ENCODE results near the gene SERPINA6. TPM values are rescaled to one million over a fixed set of nuclear protein-coding genes. Genes with fewer than 3 reads are reported as not detected.

SERPINA6 gene
- total and polyA plus RNA-seq, 2 donors (not counting 1 experiment from before 2014, with no cell fraction given) = not detected

DNA sequence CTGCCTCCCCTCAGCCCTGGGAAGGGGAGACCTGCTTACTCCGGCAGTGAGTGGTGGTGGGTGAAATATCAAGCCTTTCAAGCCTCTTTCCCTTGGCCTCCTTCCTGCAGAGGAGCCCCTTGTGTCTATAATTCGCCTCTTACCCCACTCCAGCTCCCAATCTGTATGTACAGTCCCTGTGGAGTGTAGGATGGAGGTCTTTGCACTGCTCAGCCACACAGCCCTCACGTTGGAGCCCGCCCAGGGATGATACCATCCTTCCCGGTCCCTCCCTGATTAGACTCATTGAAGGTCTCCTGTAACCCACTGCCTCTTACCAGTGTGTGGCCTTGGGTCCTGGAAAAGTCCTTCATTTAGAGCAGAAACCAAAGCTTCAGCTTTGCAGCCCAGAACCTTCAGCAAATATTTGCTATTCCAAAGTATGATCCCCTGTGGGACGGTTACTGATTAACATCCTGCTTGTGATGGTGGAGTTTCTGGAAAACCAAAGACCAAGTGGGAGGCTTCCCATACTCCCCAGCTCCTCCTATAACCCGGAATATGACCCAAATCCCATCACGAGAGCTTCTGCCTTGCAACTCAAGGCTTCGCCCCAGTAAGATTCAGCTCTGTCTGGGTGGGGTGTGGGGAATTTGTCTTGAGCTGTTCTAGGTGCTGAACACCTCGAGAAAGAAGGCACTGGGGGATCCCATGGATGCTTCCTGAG lies 30.1 kb downstream of the SERPINA6 start, which contains the start of gene SERPINA10:
Gene SERPINA10, minus strand, starts transcription at position 397 of the 706 bp plus-strand sequence. CDS start 2,675 bp downstream, outside the sequence.
- Mint-ChIP-seq H3K4me1 (no peaks in the 10 kb centered on the region), H3K4me3 (no peak within 1 kb of the TSS), H3K27ac (no peak within 1 kb of the TSS), H3K27me3 (peaks cover 3% of the 10 kb centered on the region), H3K9me3 (ENCODE audit: insufficient read depth) (no peaks in the 10 kb centered on the region)
- Histone ChIP-seq H3K36me3 (replicated peaks in 1 of 2; ENCODE audit: control extremely low read depth in 1 of 2, control insufficient read depth in 1 of 2, extremely low read depth in 1 of 2, insufficient read depth in 2 of 2, low read length in 1 of 2) (no peaks in the 10 kb centered on the region), H3K27me3 (replicated peaks in 1 of 4; ENCODE audit: control extremely low read depth in 1 of 4, control insufficient read depth in 3 of 4, insufficient read depth in 4 of 4, low read length in 3 of 4) (no peaks in the 10 kb centered on the region), H3K9ac (ENCODE audit: low read length) (no peak within 1 kb of the TSS), H3K9me3 (ENCODE audit: control extremely low read depth in 1 of 3, control insufficient read depth in 2 of 3, insufficient read depth in 1 of 3, low read length in 2 of 3) (peaks cover 0 to 17% (median 0%) of the 10 kb centered on the region in 3 donors), H3K27ac (ENCODE audit: low read length in 2 of 2) (no peak within 1 kb of the TSS), H3K79me2 (ENCODE audit: control insufficient read depth, insufficient read depth, low read length) (no peaks in the 10 kb centered on the region), H3K4me1 (ENCODE audit: control insufficient read depth in 2 of 2, insufficient read depth in 2 of 2, low read length in 2 of 2) (no peaks in the 10 kb centered on the region), H4K20me1 (ENCODE audit: control insufficient read depth, insufficient read depth, low read length, poor library complexity, severe bottlenecking) (no peaks in the 10 kb centered on the region), H3K4me2 (replicated peaks; ENCODE audit: low read depth, low read length, poor library complexity, severe bottlenecking) (no peak within 1 kb of the TSS), H3K4me3 (ENCODE audit: control extremely low read depth in 1 of 5, extremely low read depth in 1 of 5, insufficient read depth in 1 of 5, low read depth in 2 of 5, low read length in 4 of 5) (no peak within 1 kb of the TSS), H2AFZ (ENCODE audit: insufficient read depth, low read depth, low read length, poor library complexity, severe bottlenecking) (no peak within 1 kb of the TSS)
- TF ChIP-seq, protein P1, sequence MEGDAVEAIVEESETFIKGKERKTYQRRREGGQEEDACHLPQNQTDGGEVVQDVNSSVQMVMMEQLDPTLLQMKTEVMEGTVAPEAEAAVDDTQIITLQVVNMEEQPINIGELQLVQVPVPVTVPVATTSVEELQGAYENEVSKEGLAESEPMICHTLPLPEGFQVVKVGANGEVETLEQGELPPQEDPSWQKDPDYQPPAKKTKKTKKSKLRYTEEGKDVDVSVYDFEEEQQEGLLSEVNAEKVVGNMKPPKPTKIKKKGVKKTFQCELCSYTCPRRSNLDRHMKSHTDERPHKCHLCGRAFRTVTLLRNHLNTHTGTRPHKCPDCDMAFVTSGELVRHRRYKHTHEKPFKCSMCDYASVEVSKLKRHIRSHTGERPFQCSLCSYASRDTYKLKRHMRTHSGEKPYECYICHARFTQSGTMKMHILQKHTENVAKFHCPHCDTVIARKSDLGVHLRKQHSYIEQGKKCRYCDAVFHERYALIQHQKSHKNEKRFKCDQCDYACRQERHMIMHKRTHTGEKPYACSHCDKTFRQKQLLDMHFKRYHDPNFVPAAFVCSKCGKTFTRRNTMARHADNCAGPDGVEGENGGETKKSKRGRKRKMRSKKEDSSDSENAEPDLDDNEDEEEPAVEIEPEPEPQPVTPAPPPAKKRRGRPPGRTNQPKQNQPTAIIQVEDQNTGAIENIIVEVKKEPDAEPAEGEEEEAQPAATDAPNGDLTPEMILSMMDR (IDR thresholded peaks at IDR 0.05) = no peak
- TF ChIP-seq EZH2 (IDR thresholded peaks at IDR 0.05; ENCODE audit: borderline replicate concordance, insufficient read depth, low read depth, low read length, poor library complexity, severe bottlenecking) = no peak
- WGBS (ENCODE audit: insufficient coverage) = 78% methylated on average over 5 of the region's 10 CpGs
- DNase-seq (no peak), ATAC-seq (ENCODE audit: low read depth) (no peak)
- ChIA-PET POLR2A (no interaction called here), CTCF (no interaction called here)
- intact Hi-C loops (cut with micrococcal nuclease) = no loop called here

DNA sequence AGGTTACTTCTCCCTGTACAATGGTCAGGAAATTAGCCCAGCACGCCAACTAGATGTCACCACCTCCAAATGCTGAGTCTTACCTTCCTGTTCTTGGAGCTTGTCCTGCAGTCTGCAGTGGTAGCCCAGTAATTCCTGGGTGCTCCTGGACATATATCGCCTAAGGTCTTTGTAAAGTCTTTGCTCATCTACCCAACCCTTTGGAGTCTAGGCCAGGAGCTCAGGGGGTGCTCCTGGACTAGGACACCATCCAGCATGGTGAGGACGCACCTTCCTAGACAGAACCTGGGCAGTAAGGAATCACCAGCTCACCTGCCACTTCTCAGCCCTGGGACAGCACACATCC lies 30.6 kb downstream of the SERPINA6 start:
- H2AFZ ChIP-seq (ENCODE audit: insufficient read depth, low read depth, low read length, poor library complexity, severe bottlenecking) = no peak overlapping the region
- Mint-ChIP-seq H3K4me1 (no peaks in the 10 kb centered on the region), H3K27ac (no peak overlapping the region), H3K27me3 (peaks cover 6% of the 10 kb centered on the region), H3K4me3 (no peak overlapping the region), H3K9me3 (ENCODE audit: insufficient read depth) (peaks cover 2% of the 10 kb centered on the region)
- TF ChIP-seq, protein P1 (IDR thresholded peaks at IDR 0.05) = no peak
- TF ChIP-seq EZH2 (IDR thresholded peaks at IDR 0.05; ENCODE audit: borderline replicate concordance, insufficient read depth, low read depth, low read length, poor library complexity, severe bottlenecking) = no peak
- POLR2A ChIA-PET = no interaction called here
- no peaks in the 10 kb centered on the region for H3K27me3 ChIP-seq (replicated peaks in 1 of 4; ENCODE audit: control extremely low read depth in 1 of 4, control insufficient read depth in 3 of 4, insufficient read depth in 4 of 4, low read length in 3 of 4)
- ATAC-seq (ENCODE audit: low read depth) = no peak
- no peaks in the 10 kb centered on the region for H3K4me1 ChIP-seq (ENCODE audit: control insufficient read depth in 2 of 2, insufficient read depth in 2 of 2, low read length in 2 of 2)
- H3K4me2 ChIP-seq (replicated peaks; ENCODE audit: low read depth, low read length, poor library complexity, severe bottlenecking) = no peak overlapping the region
- no peak overlapping the region for H3K4me3 ChIP-seq (ENCODE audit: control extremely low read depth in 1 of 5, extremely low read depth in 1 of 5, insufficient read depth in 1 of 5, low read depth in 2 of 5, low read length in 4 of 5)
- no peaks in the 10 kb centered on the region for H3K36me3 ChIP-seq (replicated peaks in 1 of 2; ENCODE audit: control extremely low read depth in 1 of 2, control insufficient read depth in 1 of 2, extremely low read depth in 1 of 2, insufficient read depth in 2 of 2, low read length in 1 of 2)
- DNase-seq = no peak
- H3K27ac ChIP-seq (ENCODE audit: low read length in 2 of 2) = no peak overlapping the region
- H4K20me1 ChIP-seq (ENCODE audit: control insufficient read depth, insufficient read depth, low read length, poor library complexity, severe bottlenecking) = no peaks in the 10 kb centered on the region
- H3K9me3 ChIP-seq (ENCODE audit: control extremely low read depth in 1 of 3, control insufficient read depth in 2 of 3, insufficient read depth in 1 of 3, low read length in 2 of 3) = peaks cover 0 to 17% (median 0%) of the 10 kb centered on the region in 3 donors
- WGBS (ENCODE audit: insufficient coverage) = 82% methylated on average over 3 of the region's 3 CpGs
- no peaks in the 10 kb centered on the region for H3K79me2 ChIP-seq (ENCODE audit: control insufficient read depth, insufficient read depth, low read length)
- CTCF ChIA-PET = no interaction called here
- no peak overlapping the region for H3K9ac ChIP-seq (ENCODE audit: low read length)
- intact Hi-C loops (cut with micrococcal nuclease) = no loop called here

Measured in B cell (primary cell).